ENCODE data around the gene AGAP1.

The AGAP1 gene

DNA sequence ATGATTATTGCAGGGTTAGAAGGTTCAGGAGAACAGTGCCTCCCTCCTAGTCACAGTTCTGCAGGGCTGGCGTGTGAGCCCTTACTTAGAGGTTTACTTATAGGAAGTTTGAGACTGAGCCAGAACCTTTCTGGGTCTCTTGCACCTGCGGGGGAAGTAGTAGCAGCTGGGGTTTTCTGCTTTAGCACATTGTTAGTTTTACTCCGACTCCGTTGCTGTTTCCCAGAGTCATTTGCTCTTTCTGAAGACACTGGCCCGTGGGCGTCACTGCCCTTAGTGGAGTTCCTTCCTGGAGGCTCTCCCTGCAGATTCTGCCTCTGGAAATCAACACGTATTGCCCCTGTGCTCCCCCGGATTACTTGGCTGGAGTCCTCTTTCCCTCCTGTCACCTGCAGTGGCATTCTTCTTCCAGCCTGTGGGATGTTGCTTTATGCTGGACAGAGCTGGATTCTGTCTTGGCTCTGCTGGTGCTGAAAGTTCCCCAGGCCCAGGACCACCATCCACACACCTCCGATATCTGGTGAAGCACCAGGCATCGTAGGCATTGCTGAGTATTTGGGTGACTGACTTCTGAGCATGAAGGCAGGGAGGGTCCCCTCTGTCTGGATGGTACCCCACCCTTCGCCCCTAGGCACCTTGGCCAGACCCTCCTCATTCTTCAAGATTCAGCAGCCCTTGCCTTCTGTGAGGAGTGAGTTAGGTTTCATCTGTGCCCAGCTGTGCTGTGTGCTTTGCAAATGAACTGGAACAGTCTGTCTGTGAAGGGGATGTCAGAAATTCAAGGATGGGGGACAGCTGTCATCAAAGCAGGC lies 51.7 kb downstream of the AGAP1 start:
- Histone ChIP-seq H3K27me3 (ENCODE audit: control insufficient read depth in 2 of 2, insufficient read depth in 2 of 2, low read length in 2 of 2) (no peaks in the 10 kb centered on the region), H3K9ac (ENCODE audit: low read depth in 1 of 2, low read length in 2 of 2) (no peak overlapping the region), H3K4me1 (ENCODE audit: control insufficient read depth in 2 of 2, insufficient read depth in 2 of 2, low read length in 2 of 2) (peaks cover 22 to 30% of the 10 kb centered on the region in 2 donors), H3K4me3 (ENCODE audit: low read length in 2 of 2) (no peak overlapping the region), H3K9me3 (ENCODE audit: control insufficient read depth in 2 of 2, low read length in 2 of 2) (no peaks in the 10 kb centered on the region), H3K36me3 (ENCODE audit: control insufficient read depth in 2 of 2, insufficient read depth in 2 of 2, low read length in 2 of 2) (no peaks in the 10 kb centered on the region), H3K27ac (ENCODE audit: low read depth in 2 of 2, low read length in 2 of 2) (no peak overlapping the region)

GRCh38 chr2:235546151-235546435 lies 52.2 kb downstream of the AGAP1 start:
- Histone ChIP-seq H3K27ac (ENCODE audit: low read depth in 2 of 2, low read length in 2 of 2) (no peak overlapping the region), H3K4me1 (ENCODE audit: control insufficient read depth in 2 of 2, insufficient read depth in 2 of 2, low read length in 2 of 2) (peaks cover 22 to 27% of the 10 kb centered on the region in 2 donors), H3K27me3 (ENCODE audit: control insufficient read depth in 2 of 2, insufficient read depth in 2 of 2, low read length in 2 of 2) (no peaks in the 10 kb centered on the region)

GRCh38 chr2:235546436-235546835 lies 52.6 kb downstream of the AGAP1 start:
- Histone ChIP-seq H3K27me3 (ENCODE audit: control insufficient read depth in 2 of 2, insufficient read depth in 2 of 2, low read length in 2 of 2) (no peaks in the 10 kb centered on the region), H3K4me3 (ENCODE audit: low read length in 2 of 2) (no peak overlapping the region), H3K9ac (ENCODE audit: low read depth in 1 of 2, low read length in 2 of 2) (no peak overlapping the region), H3K36me3 (ENCODE audit: control insufficient read depth in 2 of 2, insufficient read depth in 2 of 2, low read length in 2 of 2) (no peaks in the 10 kb centered on the region), H3K4me1 (ENCODE audit: control insufficient read depth in 2 of 2, insufficient read depth in 2 of 2, low read length in 2 of 2) (peaks cover 25 to 29% of the 10 kb centered on the region in 2 donors), H3K9me3 (ENCODE audit: control insufficient read depth in 2 of 2, low read length in 2 of 2) (no peaks in the 10 kb centered on the region), H3K27ac (ENCODE audit: low read depth in 2 of 2, low read length in 2 of 2) (no peak overlapping the region)

More at GRCh38 chr2:235546151-235546435, 52.2 kb downstream of the AGAP1 start:
- Histone ChIP-seq H3K36me3 (ENCODE audit: control insufficient read depth in 2 of 2, insufficient read depth in 2 of 2, low read length in 2 of 2) (no peaks in the 10 kb centered on the region), H3K9ac (ENCODE audit: low read depth in 1 of 2, low read length in 2 of 2) (no peak overlapping the region), H3K4me3 (ENCODE audit: low read length in 2 of 2) (no peak overlapping the region), H3K9me3 (ENCODE audit: control insufficient read depth in 2 of 2, low read length in 2 of 2) (no peaks in the 10 kb centered on the region)

DNA sequence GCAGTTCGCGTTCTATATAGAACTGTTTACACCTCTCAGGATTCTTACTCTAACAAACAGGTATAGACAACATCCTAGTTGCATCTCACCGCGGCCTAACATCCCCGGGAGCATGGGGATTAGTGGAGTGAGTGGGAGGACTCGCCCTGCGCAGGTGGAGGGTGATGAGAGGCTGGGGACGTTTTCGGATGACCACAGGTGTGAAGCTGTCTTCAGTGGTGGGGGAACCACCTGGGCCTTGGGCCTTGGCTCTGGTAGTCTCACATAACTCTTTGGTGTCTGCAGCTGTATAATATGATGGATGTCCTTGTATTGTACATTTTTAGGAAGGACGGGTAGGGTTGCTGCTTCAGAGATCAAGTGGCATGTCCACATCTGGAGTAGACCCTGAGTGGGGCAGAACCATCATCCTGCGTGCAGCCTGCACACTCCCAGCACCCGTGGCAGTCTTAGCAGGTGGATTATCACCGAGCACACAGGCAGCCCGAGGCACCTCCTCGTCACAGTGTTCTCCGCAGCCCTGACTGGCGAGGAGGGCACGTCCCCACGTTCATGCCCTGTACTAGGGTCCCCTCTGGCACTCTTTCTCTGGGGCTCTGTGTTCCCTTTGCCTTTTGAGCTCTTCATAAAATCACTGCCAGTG lies 56.0 kb downstream of the AGAP1 start:
- Histone ChIP-seq H3K27me3 (ENCODE audit: control insufficient read depth in 2 of 2, insufficient read depth in 2 of 2, low read length in 2 of 2) (no peaks in the 10 kb centered on the region), H3K27ac (ENCODE audit: low read depth in 2 of 2, low read length in 2 of 2) (no peak overlapping the region), H3K4me3 (ENCODE audit: low read length in 2 of 2) (no peak overlapping the region), H3K9me3 (ENCODE audit: control insufficient read depth in 2 of 2, low read length in 2 of 2) (no peaks in the 10 kb centered on the region), H3K36me3 (ENCODE audit: control insufficient read depth in 2 of 2, insufficient read depth in 2 of 2, low read length in 2 of 2) (no peaks in the 10 kb centered on the region), H3K4me1 (ENCODE audit: control insufficient read depth in 2 of 2, insufficient read depth in 2 of 2, low read length in 2 of 2) (peaks cover 27 to 31% of the 10 kb centered on the region in 2 donors), H3K9ac (ENCODE audit: low read depth in 1 of 2, low read length in 2 of 2) (no peak overlapping the region)

GRCh38 chr2:235550378-235550760 lies 56.5 kb downstream of the AGAP1 start:
- no peak overlapping the region for H3K4me3 ChIP-seq (ENCODE audit: low read length in 2 of 2)
- H3K27me3 ChIP-seq (ENCODE audit: control insufficient read depth in 2 of 2, insufficient read depth in 2 of 2, low read length in 2 of 2) = no peaks in the 10 kb centered on the region
- H3K9me3 ChIP-seq (ENCODE audit: control insufficient read depth in 2 of 2, low read length in 2 of 2) = no peaks in the 10 kb centered on the region
- no peak overlapping the region for H3K9ac ChIP-seq (ENCODE audit: low read depth in 1 of 2, low read length in 2 of 2)
- H3K27ac ChIP-seq (ENCODE audit: low read depth in 2 of 2, low read length in 2 of 2) = no peak overlapping the region
- H3K4me1 ChIP-seq (ENCODE audit: control insufficient read depth in 2 of 2, insufficient read depth in 2 of 2, low read length in 2 of 2) = peaks cover 25 to 31% of the 10 kb centered on the region in 2 donors
- H3K36me3 ChIP-seq (ENCODE audit: control insufficient read depth in 2 of 2, insufficient read depth in 2 of 2, low read length in 2 of 2) = no peaks in the 10 kb centered on the region

DNA sequence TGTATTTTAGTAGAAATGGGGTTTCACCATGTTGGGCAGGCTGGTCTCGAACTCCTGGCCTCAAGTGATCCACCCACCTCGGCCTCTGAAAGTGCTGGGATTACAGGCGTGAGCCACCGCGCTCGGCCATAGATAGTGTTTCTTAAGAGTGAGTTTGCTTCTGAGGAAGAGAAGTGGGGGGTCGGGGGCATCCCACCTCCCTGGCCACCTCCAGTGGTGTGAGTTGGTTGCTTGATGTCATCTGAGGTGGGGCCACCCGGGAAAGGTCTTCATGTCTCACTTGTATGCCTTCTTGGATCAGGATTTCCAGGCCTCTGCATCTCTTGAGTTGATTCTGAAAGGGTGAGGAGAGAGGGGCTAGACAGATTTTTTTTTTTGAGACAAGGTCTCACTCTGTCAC lies 57.1 kb downstream of the AGAP1 start:
- no peaks in the 10 kb centered on the region for H3K27me3 ChIP-seq (ENCODE audit: control insufficient read depth in 2 of 2, insufficient read depth in 2 of 2, low read length in 2 of 2)

DNA sequence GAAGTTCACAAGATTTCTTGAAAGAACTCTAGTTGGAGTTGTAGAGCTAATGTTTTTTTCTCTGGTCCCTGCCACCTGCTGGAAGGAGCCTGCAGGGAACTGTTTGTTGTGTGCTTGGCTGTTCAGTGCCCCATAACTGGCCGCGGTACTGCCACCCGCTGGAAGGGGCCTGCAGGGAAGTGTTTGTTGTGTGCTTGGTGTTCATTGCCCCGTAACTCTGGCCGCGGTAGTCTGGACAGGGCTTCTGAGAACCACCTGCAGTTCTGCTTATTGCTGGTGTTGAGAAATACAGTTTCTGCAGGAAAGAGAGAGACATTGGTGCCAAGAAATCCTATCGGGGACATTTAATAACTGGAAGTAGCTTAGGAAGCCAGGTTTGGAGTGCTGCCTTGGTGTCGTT lies 58.1 kb downstream of the AGAP1 start:
- Histone ChIP-seq H3K36me3 (ENCODE audit: control insufficient read depth in 2 of 2, insufficient read depth in 2 of 2, low read length in 2 of 2) (no peaks in the 10 kb centered on the region), H3K4me3 (ENCODE audit: low read length in 2 of 2) (peak overlapping the region in 1 of 2 donors; percentile 44), H3K4me1 (ENCODE audit: control insufficient read depth in 2 of 2, insufficient read depth in 2 of 2, low read length in 2 of 2) (peaks cover 21 to 24% of the 10 kb centered on the region in 2 donors), H3K9ac (ENCODE audit: low read depth in 1 of 2, low read length in 2 of 2) (no peak overlapping the region), H3K9me3 (ENCODE audit: control insufficient read depth in 2 of 2, low read length in 2 of 2) (no peaks in the 10 kb centered on the region), H3K27me3 (ENCODE audit: control insufficient read depth in 2 of 2, insufficient read depth in 2 of 2, low read length in 2 of 2) (no peaks in the 10 kb centered on the region), H3K27ac (ENCODE audit: low read depth in 2 of 2, low read length in 2 of 2) (no peak overlapping the region)

More for the DNA sequence above, 57.1 kb downstream of the AGAP1 start:
- Histone ChIP-seq H3K9me3 (ENCODE audit: control insufficient read depth in 2 of 2, low read length in 2 of 2) (no peaks in the 10 kb centered on the region), H3K27ac (ENCODE audit: low read depth in 2 of 2, low read length in 2 of 2) (no peak overlapping the region), H3K4me1 (ENCODE audit: control insufficient read depth in 2 of 2, insufficient read depth in 2 of 2, low read length in 2 of 2) (peaks cover 24 to 25% of the 10 kb centered on the region in 2 donors), H3K4me3 (ENCODE audit: low read length in 2 of 2) (no peak overlapping the region), H3K9ac (ENCODE audit: low read depth in 1 of 2, low read length in 2 of 2) (no peak overlapping the region), H3K36me3 (ENCODE audit: control insufficient read depth in 2 of 2, insufficient read depth in 2 of 2, low read length in 2 of 2) (no peaks in the 10 kb centered on the region)

DNA sequence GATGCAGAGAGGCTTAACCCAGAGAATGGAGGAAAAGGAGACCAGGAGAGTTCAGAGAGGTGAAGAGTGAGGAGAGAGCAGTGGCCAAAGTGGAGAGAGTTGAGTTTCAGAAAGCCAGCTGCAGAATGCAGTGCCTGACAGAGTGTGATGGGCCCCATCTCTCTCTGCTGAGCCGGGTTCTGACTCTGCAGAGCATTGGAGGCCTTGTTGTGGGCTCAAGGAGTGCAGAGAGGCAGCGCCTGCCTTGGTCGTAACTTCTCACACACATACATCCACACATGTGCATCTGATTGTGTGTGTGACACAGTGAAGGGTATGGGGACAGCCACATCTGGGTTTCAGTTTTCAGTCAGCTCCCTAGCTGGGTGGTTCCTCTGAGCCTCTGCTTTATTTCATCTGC lies 58.8 kb downstream of the AGAP1 start:
- Histone ChIP-seq H3K9me3 (ENCODE audit: control insufficient read depth in 2 of 2, low read length in 2 of 2) (no peaks in the 10 kb centered on the region), H3K4me3 (ENCODE audit: low read length in 2 of 2) (no peak overlapping the region), H3K27ac (ENCODE audit: low read depth in 2 of 2, low read length in 2 of 2) (no peak overlapping the region), H3K36me3 (ENCODE audit: control insufficient read depth in 2 of 2, insufficient read depth in 2 of 2, low read length in 2 of 2) (no peaks in the 10 kb centered on the region), H3K27me3 (ENCODE audit: control insufficient read depth in 2 of 2, insufficient read depth in 2 of 2, low read length in 2 of 2) (no peaks in the 10 kb centered on the region), H3K9ac (ENCODE audit: low read depth in 1 of 2, low read length in 2 of 2) (no peak overlapping the region), H3K4me1 (ENCODE audit: control insufficient read depth in 2 of 2, insufficient read depth in 2 of 2, low read length in 2 of 2) (peaks cover 21 to 24% of the 10 kb centered on the region in 2 donors)

DNA sequence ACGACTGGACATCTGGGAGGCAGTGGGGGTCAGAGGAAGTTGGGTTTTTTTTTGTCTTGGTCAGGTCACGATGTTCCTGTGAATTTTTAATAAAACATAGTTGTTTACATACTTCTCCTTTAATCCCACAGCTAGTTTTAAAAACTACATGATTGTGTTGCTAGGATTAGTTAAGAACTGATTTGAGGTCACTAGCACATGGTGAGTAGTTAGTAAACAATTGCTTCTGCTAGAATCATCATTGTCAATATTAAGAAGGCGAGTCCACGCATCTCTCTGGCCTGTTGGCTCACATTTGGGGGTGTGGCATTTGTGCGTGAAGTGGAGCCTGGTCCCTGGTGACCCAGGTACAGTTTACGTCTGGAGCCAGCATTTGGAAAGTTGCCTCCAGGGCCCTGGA lies 59.4 kb downstream of the AGAP1 start:
- Histone ChIP-seq H3K9me3 (ENCODE audit: control insufficient read depth in 2 of 2, low read length in 2 of 2) (no peaks in the 10 kb centered on the region), H3K4me1 (ENCODE audit: control insufficient read depth in 2 of 2, insufficient read depth in 2 of 2, low read length in 2 of 2) (peaks cover 21 to 24% of the 10 kb centered on the region in 2 donors), H3K4me3 (ENCODE audit: low read length in 2 of 2) (no peak overlapping the region), H3K27me3 (ENCODE audit: control insufficient read depth in 2 of 2, insufficient read depth in 2 of 2, low read length in 2 of 2) (no peaks in the 10 kb centered on the region), H3K27ac (ENCODE audit: low read depth in 2 of 2, low read length in 2 of 2) (no peak overlapping the region), H3K36me3 (ENCODE audit: control insufficient read depth in 2 of 2, insufficient read depth in 2 of 2, low read length in 2 of 2) (no peaks in the 10 kb centered on the region), H3K9ac (ENCODE audit: low read depth in 1 of 2, low read length in 2 of 2) (peak overlapping the region in 1 of 2 donors; percentile 3)

DNA sequence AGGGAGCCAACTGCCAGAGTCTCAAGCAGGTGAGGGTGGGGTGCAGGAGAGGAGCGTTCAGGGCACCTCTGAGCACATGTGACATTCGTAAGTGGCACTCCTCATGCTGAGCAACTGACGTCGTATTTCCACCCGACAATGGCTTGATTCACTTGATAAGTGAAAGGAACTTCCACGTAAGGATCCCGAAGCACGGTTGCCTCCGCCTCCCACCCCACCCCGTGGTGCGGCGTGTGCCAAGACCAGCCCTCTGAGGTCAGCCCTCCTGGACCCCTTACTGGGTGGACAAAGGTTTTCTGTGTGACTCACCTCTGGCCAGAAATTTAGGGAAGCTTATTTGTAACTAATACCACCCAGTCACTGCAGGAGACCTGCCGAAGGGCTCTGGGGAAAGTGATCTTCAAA lies 59.9 kb downstream of the AGAP1 start:
- Histone ChIP-seq H3K9ac (ENCODE audit: low read depth in 1 of 2, low read length in 2 of 2) (no peak overlapping the region), H3K27me3 (ENCODE audit: control insufficient read depth in 2 of 2, insufficient read depth in 2 of 2, low read length in 2 of 2) (no peaks in the 10 kb centered on the region), H3K4me1 (ENCODE audit: control insufficient read depth in 2 of 2, insufficient read depth in 2 of 2, low read length in 2 of 2) (peaks cover 21 to 23% of the 10 kb centered on the region in 2 donors), H3K27ac (ENCODE audit: low read depth in 2 of 2, low read length in 2 of 2) (no peak overlapping the region), H3K9me3 (ENCODE audit: control insufficient read depth in 2 of 2, low read length in 2 of 2) (no peaks in the 10 kb centered on the region), H3K4me3 (ENCODE audit: low read length in 2 of 2) (no peak overlapping the region), H3K36me3 (ENCODE audit: control insufficient read depth in 2 of 2, insufficient read depth in 2 of 2, low read length in 2 of 2) (no peaks in the 10 kb centered on the region)

Measured in mucosa of rectum (tissue), 2 donors.